A549 (cell line): ENCODE results near the gene ZBTB46.

Source experiments
- EP300 ChIP-seq, 2 experiments: fragments of >200 bp; sonication (Bioruptor Twin); formaldehyde crosslinking; IDR thresholded peaks; 2 replicates in 1 of 2; 3 replicates in 1 of 2; pipeline ENCODE4 v1.6.1; 2016 to 2017
- POLR2A ChIP-seq: IDR thresholded peaks from 2 replicates; pipeline ENCODE4 v1.6.1; 2012; ENCODE audit warnings: mild to moderate bottlenecking, low read length
- RAD21 ChIP-seq, 2 experiments: fragments of >200 bp in 1 of 2; sonication (Bioruptor Twin) in 1 of 2; formaldehyde crosslinking in 1 of 2; IDR thresholded peaks in 1 of 2; conservative IDR thresholded peaks in 1 of 2; 2 replicates in 1 of 2; 3 replicates in 1 of 2; pipeline ENCODE4 v1.6.1; 2012 to 2018; ENCODE audit warnings: inconsistent platforms in 1 of 2
- RFX5 ChIP-seq: fragments of 450-650 bp; IDR thresholded peaks from 2 replicates; pipeline ENCODE4 v1.7.1; 2014; ENCODE audit warnings: antibody characterized with exemption, mild to moderate bottlenecking, moderate library complexity
- TP53 ChIP-seq: fragments of 250-450 bp; sonication (Bioruptor Pico); IDR thresholded peaks from 2 replicates; pipeline ENCODE4 v1.5.0; 2021; ENCODE audit warnings: mild to moderate bottlenecking, moderate library complexity
- TF ChIP-seq, protein P1 (sequence below): fragments of 150-350 bp; IDR thresholded peaks from 2 replicates; pipeline ENCODE4 v1.6.1; 2014; ENCODE audit warnings: low read depth, mild to moderate bottlenecking, low read length
- TF ChIP-seq, protein P2 (sequence below): fragments of >200 bp; sonication (Bioruptor Twin); formaldehyde crosslinking; IDR thresholded peaks from 3 replicates; pipeline ENCODE4 v1.5.1; 2016
- TF ChIP-seq, protein P3 (sequence below): fragments of 200-600 bp; sonication (generic); IDR thresholded peaks from 2 replicates; pipeline ENCODE4 v1.6.1; 2016; ENCODE audit warnings: antibody characterized with exemption, mild to moderate bottlenecking, moderate library complexity

DNA sequence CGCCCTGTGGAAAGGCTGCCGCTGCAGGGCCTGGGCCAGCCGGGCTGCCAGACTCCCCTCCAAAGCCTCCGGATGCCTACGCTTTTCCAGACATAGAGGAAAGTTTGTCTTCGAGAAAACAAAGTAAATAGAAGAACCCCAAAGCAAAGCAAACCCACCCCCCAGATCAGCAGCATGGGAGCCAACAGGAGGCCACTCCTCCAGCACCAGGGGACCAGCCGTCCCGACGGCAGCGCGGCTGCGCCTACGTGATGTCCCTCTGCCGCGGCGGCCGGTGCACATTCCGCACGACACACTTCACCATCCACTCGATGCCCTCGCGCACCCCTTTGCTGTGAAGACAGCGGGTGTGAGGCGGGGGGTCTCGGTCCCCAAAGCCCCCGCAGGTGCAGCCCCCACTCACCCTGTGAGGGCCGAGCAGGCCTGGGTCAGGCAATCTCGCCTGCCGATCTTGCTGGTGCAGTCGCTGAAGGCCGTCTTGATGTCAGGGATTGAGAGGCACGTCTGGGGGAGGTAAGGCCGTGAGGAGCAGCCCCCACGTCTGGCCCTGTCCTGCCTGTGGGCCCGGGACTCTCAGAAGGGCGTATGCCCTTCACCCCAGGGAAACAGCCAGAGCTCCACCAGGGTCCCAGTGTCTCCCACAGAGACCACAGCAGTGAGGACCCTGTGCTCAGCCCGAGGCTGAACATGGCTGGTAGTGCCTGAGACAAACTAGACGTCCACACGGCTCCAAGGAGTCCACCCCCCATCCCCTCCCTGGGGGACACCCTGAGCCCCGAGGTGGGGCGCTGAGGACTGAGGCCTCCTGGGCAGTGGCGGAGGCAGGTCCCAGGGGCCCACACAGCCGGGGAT is 130.6 kb downstream of the ZBTB46 start:
- TF ChIP-seq RFX5, result no peak
- TF ChIP-seq, protein P1, sequence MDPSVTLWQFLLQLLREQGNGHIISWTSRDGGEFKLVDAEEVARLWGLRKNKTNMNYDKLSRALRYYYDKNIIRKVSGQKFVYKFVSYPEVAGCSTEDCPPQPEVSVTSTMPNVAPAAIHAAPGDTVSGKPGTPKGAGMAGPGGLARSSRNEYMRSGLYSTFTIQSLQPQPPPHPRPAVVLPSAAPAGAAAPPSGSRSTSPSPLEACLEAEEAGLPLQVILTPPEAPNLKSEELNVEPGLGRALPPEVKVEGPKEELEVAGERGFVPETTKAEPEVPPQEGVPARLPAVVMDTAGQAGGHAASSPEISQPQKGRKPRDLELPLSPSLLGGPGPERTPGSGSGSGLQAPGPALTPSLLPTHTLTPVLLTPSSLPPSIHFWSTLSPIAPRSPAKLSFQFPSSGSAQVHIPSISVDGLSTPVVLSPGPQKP, result no peak
- TF ChIP-seq, protein P2, sequence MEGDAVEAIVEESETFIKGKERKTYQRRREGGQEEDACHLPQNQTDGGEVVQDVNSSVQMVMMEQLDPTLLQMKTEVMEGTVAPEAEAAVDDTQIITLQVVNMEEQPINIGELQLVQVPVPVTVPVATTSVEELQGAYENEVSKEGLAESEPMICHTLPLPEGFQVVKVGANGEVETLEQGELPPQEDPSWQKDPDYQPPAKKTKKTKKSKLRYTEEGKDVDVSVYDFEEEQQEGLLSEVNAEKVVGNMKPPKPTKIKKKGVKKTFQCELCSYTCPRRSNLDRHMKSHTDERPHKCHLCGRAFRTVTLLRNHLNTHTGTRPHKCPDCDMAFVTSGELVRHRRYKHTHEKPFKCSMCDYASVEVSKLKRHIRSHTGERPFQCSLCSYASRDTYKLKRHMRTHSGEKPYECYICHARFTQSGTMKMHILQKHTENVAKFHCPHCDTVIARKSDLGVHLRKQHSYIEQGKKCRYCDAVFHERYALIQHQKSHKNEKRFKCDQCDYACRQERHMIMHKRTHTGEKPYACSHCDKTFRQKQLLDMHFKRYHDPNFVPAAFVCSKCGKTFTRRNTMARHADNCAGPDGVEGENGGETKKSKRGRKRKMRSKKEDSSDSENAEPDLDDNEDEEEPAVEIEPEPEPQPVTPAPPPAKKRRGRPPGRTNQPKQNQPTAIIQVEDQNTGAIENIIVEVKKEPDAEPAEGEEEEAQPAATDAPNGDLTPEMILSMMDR, result no peak
- no peak for TF ChIP-seq TP53 (CRISPR knock-in tag)
- TF ChIP-seq, protein P3, sequence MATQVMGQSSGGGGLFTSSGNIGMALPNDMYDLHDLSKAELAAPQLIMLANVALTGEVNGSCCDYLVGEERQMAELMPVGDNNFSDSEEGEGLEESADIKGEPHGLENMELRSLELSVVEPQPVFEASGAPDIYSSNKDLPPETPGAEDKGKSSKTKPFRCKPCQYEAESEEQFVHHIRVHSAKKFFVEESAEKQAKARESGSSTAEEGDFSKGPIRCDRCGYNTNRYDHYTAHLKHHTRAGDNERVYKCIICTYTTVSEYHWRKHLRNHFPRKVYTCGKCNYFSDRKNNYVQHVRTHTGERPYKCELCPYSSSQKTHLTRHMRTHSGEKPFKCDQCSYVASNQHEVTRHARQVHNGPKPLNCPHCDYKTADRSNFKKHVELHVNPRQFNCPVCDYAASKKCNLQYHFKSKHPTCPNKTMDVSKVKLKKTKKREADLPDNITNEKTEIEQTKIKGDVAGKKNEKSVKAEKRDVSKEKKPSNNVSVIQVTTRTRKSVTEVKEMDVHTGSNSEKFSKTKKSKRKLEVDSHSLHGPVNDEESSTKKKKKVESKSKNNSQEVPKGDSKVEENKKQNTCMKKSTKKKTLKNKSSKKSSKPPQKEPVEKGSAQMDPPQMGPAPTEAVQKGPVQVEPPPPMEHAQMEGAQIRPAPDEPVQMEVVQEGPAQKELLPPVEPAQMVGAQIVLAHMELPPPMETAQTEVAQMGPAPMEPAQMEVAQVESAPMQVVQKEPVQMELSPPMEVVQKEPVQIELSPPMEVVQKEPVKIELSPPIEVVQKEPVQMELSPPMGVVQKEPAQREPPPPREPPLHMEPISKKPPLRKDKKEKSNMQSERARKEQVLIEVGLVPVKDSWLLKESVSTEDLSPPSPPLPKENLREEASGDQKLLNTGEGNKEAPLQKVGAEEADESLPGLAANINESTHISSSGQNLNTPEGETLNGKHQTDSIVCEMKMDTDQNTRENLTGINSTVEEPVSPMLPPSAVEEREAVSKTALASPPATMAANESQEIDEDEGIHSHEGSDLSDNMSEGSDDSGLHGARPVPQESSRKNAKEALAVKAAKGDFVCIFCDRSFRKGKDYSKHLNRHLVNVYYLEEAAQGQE, result no peak
- TF ChIP-seq RAD21 (conservative IDR thresholded peaks at IDR 0.05 in 1 of 2, IDR thresholded peaks at IDR 0.05 in 1 of 2), result no peak
- no peak for TF ChIP-seq POLR2A
- no peak for TF ChIP-seq EP300 (IDR thresholded peaks at IDR 0.05)
